Measurements from ENCODE around the gene RC3H1.
"Not testable (repeated sequence)": the region's sequence is repeated elsewhere in the genome, so short reads cannot be mapped to it uniquely, and the experiment has no call there.

The RC3H1 gene

DNA sequence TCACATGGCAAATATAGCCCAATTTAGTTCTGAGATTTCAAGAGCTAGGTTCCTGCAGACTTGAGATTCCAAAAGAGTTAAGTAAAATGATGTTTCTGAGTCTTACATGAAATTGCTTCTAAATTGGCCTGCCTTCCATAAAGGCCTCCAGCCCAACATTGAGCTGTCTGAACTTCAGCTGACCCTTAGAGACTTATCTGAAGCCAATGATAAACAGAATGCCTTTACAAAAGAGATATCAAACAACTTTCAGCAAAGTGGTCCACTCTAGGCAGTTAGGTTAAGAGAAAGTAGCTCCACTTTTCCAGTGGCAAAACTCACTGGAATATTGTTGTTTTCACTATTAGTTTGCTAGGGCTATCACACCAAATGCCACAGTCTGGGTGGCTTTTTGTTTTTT lies 6.3 kb upstream of the RC3H1 start:
- no peak for DNase-seq

DNA sequence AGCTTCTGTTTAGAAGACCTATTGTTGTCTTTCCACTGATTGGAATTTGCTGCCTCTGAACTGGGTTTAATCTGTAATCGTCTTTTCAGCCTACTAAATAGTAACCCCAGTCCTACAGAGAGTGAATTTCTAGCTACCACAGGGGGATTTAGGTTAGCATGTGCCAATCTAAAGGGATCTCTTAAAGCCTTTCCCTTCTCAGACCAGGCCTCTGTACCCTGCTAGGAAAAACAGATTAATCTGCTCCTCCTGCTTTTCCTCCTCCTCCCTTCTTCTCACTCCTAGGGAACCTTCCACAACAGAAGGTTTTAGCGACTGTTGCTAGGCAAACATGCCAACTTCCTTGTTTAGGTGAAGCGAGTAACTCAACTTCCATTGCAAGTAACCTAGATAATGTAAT lies 1.3 kb upstream of the RC3H1 start:
- peak in 3 of 51 donors; percentile 4 to 54 (median 9) for DNase-seq

DNA sequence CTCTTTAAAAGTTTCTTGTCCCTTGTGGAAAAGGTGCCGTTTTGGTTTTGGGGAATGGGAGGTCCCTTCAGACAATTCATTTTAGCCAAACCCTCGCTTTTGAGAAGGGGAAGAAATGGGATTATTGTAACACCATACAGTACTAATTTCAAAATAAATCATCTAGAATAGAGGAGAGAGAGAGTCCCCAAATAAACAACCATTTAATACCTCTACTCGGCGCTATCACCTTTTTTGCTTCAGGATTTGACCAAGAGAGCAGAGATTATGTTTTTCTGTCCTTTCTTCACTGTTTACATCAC lies 770 bp upstream of the RC3H1 start:
- DNase-seq = peak in 1 of 51 donors; percentile 66

DNA sequence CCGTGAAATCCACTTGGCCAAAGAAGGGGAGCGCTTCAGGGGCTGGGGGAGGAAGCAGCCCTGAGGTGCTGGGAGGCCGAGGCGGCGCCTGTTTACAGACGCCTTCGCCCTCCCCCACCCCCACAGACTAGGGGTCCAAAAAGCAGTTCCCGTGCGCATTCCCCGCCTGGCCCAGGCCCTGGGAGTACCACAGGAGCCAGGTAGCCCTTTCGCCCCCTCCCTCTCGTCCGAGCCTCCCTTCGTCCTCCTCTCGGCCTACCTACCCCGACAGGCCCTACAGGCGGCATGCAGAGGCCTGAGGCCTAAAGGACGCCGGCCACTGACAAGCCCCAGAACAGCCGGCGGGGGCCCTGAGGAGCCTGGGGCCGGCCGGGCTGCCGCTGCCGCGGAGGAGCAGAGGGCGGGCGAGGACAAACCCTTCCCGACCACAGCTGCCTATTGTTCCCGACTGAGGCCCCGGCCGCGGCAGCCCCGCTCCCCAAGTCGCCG lies 522 bp downstream of the RC3H1 start:
- peak in 40 of 51 donors; percentile 5 to 80 (median 58) for DNase-seq

DNA sequence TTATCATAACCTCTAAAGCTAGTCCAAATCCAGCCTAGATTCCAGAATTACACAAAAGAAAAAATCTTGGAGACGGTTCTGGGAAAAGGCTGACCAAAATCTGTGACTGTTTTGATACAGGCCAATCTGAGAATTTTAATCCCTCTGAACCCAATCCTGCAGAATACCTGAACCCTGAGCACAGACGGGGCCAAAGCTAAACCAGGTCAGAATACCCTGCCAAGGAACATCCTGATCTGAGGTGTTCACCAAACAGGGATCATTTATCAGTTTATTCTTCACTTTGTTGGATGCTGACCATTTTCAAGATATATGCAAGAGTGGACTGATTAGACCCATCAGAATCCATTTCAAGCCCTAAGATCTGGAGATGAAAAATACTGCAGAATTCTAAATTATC lies 3.6 kb downstream of the RC3H1 start:
- DNase-seq = no peak

DNA sequence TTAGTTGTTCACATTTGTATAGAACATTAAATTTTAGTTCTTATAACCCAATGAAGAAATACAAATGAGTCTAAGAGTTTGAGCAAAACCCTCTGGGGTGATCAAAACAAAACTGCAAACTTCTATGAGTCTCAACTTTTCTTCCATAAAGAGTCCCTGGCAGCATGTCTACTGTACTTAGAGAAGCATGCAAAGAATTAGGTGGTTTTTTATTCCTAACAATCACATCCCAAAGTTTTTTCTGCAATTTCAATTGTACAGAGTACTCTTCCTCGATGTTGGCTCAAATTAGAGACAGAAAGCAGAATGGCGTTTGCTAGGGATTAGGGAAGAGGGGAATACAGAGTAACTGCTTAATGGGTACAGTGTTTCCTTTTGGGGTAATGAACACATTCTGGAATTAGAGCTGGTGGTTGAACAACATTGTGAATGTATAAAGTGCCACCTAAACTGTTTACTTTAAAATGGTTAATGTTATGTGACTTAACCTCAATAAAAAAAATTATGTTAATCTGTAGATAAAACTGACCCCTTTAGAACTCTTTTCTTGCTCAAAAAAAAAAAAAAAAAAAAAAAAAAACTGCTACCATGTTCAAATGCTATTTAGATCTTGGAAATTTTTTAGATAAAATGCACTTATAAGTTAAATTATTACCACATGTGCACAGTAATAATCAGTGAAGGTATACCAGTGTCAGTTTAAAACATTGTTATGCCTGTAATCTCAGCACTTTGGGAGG lies 4.8 kb downstream of the RC3H1 start:
- DNase-seq = no peak

DNA sequence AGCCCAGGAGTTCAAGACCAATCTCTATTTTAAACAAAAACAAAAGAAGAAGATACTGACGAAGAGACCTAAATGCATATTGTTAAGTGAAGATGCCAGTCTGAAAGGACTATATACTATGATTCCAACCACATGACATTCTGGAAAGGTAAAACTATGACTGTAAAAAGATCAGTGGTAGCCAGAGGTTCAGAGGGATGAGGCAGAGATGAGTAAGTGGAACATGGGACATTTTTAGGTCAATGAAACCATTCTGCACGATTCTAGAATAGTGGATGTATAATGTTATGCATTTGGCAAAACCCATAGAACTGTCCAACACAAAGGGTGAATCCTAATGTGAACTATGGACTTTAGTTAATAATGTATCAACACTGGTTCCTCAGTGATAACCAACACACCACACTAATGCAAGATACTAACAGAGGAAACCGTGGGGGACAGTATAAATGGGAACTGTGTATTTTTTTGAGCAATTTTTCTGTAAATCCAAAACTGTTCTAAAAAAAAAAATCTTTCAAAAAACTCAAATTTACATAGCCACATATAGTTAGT lies 8.2 kb downstream of the RC3H1 start:
- no peak for DNase-seq

DNA sequence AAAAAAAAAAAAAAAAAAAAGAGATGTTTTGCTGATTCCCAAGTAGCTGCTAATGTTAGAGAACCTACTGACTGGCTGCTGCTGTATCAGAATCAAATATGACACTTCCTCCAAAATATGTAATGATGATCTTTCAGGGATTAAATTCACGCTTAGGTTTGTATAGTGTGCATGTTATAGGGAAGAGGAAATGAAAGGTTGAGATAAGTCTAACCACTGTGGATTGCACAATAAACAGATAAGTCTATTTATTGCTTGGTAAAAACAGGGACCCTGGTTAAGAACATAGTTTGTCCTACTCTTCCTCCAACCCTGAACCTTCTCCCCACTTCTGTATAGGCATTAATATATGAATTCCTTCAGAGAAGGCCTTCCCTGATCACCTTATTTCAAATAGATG lies 13.2 kb downstream of the RC3H1 start:
- no peak for DNase-seq

DNA sequence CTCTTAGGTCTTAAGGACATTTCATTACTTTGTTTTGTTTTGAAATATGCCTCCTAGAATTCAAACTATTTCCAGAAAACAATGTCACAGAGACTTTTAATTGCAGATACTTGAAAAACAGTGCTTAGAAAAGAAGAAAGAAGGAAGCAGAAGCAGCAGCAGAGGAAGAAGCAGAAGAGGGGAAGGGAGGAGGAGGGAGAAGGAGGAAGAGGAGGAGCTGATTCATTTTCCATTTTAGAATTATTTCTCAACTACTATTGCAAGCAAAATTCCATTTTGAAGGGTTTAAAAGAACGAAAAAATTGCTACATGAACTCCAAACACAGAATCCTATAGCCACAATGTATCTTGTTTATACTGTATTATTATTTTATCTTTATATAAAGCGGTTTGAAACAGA lies 13.9 kb downstream of the RC3H1 start:
- no peak for DNase-seq

DNA sequence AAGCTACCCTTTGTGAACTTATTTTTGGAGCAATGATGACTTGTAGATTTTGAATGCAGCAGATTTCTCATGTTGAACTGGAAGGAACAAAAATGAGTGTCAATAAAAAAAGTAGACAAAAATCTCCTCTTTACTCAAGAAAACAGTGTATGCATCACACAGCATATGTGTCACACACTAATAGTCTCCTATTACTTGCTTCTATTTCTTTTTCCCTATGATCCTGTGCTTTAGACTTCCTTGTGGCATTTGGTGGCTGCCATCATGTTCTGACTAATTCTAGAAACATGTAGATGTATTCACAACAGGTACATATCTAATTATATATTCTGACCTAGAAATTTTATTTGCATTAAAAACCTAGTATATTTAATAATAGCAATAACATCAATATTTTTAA lies 14.3 kb downstream of the RC3H1 start:
- no peak for DNase-seq

DNA sequence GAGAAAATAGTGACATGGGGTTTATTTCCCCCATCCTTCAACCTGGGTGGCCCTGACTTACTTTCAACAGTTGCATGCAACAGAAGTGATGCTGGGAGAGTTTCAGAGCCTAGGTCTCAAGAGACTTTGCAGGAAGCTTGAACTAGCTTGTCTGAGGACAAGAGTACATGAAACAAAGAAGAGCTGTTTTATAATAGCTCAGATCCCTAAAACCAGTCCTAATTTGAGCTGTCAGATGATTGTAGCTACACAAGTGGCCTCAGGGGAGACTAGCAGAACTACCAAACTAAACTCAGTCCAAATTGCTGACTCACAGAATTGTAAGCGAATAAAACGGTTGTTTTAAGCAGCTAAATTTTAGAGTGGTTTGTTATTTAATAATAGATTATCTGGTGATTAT lies 17.1 kb downstream of the RC3H1 start:
- DNase-seq = no peak

DNA sequence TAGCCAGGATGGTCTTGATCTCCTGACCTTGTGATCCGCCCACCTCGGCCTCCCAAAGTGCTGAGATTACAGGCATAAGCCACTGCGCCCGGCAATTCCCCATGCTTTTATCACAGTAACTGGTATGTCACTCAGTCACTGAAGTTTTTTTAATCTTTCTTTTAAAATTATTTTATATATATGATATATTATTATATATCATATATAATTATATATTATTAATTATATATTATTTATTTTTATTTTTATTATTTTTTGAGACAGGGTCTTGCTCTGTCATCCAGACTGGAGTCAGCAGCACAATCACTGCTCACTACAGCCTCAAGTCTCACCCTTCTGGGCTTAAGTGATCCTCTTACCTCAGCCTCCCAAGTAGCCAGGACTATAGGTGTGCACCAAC lies 18.3 kb downstream of the RC3H1 start:
- DNase-seq = no peak

DNA sequence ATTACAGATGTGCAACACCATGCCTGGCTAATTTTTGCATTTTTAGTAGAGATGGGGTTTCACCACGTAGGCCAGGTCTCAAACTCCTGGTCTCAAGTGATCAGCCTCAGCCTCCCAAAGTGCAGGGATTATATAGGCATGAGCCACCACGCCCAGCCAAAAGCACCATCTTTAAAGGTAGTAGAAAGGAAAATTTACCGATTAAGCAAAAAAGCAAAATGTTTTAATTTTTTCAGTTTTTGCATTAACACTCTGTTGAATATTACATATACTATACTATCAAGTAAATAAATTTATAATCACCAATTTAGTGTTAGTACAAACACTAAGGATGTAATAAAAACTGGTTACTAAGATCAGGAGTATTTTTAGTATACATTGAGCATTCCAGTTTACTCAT lies 20.6 kb downstream of the RC3H1 start:
- DNase-seq = no peak

DNA sequence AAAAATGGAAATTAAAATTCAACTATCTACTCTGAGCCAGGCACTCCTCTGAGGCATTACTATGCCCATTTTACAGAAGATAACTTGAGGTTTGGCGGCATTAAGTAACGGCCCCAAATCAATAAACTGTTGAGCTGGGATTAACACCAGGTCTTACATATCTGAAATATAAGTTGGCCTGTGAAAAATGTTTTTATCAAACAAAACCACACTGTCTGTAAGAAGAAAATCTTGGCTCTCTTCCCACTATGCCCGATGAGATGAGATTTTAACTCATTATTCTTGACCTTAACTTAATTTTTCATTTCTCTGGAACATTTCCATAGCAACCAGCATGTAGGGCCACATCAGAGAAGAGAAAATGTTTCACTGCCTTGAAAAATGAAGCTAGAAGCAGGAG lies 21.8 kb downstream of the RC3H1 start:
- DNase-seq = no peak

DNA sequence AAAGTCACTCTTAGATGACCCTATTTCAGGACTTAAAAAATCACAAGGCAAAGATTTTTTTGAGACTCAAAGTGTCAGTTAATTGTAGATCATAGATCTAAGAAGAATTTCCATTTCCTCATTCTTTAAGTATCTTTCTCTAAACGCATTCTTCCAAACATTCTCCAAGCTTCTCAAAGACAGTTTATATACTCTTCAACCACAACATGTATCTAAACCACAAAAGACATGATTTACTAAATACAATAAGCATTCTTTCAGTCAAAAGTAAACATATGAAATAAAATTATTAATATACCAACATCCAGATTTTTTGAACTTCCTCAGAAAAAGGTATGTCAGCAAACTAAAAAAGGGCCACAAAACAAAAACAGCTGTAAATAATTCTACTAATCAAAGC lies 24.4 kb downstream of the RC3H1 start:
- no peak for DNase-seq

DNA sequence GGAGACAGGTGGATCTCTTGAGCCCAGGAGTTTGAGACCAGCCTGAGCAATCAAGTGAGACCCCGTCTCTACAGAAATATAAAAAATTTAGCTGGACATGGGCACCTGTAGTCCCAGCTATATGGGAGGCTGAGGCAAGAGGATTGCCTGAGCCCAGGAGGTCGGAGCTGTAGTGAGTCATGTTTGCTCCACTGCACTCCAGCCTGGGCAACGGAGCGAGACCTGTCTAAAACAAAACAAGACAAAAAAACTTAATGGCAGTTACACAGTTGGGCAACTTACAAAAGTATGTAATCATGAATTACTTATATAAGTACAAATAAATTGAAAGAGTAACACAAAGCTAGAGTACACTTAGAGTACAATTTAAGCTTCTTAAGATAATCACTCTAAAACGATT lies 25.2 kb downstream of the RC3H1 start:
- no peak for DNase-seq

DNA sequence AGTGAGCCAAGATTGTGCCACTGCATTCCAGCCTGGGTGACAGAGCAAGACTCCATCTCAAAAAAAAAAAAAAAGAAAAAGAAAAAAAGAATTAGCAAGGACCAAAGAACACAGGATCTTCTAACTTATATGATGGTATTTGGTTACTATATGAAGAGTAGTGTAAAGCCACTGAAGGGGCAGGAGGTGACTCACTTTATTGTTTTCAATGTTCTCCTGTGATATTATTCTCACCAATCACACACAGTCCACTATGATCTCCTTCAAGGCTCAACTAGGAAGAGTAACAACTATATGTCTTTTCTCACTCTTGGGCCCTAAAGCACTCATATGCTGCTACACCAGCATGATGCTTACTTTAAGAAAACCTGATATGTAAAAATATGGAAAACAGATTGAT lies 26.7 kb downstream of the RC3H1 start:
- no peak for DNase-seq

DNA sequence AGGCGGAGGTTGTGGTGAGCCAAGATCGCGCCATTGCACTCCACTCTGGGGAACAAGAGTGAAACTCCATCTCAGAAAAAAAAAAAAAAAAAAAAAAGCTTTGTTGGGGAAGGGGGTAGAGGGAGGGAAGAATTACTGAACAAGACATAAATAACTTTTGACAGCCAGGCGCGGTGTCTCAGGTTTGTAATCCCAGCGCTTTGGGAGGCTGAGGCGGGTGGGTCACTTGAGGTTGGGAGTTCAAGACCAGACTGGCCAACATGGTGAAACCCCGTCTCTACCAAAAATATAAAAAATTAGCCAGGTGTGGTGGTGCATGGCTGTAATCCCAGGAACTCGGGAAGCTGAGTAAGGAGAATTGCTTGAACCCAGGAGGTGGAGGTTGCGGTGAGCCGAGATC lies 28.2 kb downstream of the RC3H1 start:
- not testable (repeated sequence) for DNase-seq

DNA sequence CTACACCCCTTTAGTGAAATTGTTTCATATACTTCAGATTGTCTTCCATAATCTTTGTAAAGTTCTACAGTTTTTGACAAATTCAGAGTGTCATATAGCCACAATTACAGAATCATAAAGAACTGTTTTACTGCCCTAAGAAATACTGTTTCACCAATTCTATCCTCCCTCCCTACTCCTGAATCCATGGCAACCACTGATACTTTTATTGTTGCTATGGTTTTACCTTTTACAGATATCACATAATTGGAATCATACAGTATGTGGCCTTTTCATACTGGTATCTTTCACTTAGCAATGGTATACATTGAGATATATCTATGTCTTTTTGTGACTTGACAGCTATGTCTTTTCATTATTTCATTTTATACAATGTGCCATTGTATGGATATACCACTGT lies 34.1 kb downstream of the RC3H1 start:
- no peak for DNase-seq

DNA sequence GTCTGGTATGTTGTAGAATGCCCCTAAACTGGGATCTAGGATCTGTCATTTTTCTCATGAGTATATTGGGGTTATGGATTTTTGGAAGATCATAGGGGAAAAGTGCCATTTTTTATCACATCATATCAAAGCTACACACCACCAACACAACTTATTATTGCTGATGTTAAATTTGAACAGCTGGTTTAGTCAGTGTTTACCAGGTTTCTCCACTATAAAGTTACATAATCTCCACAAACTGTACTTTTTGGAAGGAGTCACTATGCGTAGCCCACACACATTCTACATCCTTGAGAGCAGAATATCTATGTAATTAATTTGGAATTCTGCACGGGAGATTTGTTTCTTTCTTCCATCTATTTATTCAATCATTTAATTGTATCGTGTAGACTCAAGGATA lies 35.2 kb downstream of the RC3H1 start:
- DNase-seq = peak in 1 of 51 donors; percentile 5

DNA sequence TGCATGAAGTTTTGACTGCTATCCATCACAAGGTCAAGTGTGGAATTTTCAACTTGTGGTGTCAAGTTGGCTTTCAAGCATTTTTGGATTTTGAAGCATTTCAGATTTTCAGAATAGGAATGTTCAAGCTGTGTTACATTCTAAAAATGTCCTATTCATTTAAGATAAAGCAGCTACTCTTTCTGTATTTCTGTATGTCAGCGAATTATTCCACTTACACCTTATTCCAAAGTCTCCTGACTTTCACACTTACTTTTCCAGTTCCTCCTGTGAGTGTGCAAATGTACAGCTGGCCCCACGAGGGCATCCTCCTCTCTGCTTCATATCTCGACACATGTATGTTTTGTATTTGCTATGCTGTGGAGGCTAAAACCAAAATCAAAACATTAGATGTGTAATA lies 51.9 kb downstream of the RC3H1 start:
- no peak for DNase-seq

DNA sequence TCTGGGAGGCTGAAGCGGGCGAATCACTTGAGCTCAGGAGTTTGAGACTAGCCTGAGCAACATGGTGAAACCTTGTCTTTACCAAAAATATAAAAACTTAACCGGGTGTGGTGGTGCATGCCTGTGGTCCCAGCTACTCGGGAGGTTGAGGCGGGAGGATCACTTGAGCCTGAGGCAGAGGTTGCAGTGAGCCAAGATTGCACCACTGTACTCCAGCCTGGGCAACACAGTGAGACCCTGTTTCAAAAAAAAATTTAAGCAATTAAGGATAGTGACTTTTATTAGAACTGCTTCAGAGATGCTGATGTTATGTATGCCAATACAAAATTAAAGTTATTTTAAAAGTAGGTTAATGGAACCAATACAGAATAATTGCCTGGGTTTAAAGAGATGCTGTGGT lies 56.3 kb downstream of the RC3H1 start:
- not testable (repeated sequence) for DNase-seq

DNA sequence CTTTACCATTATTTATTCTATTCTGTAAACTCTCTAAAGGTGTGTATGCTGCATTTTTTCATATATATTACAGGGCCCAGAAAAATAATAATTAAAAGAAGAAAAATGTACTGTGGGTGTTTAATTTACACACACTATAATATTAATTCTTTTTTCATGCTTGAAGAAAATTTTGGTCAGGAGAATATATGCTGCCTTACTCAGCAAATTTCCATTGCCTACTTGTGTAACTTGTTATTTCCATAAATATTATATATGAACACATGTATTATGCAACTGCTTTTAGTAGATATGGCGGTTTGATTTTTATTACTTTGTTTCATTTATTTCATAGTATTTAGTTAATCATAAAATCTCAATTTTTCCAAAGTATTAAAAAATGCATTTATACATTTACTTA lies 58.7 kb downstream of the RC3H1 start:
- no peak for DNase-seq

DNA sequence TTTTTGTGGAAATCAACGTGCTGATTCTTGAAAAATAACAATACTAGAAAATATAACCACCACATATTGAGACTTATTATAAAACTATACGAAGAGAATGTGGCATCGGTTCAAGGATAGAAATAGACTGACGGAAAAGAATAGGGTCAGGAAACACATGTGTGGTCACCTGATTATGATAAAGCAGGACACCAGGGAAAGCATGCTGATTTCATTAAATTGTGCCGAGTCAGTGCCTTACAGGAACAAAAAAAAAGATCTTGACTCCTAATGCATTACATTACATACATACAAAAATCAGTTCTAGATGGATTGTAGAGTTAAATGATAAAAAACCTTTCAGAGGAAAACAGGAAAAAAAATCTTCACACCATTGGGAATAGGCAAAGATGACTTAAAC lies 61.5 kb downstream of the RC3H1 start:
- no peak for DNase-seq

All from hypothalamus (tissue), 51 donors.